Calu3 (cell line): Measurements from ENCODE around the gene ALKBH1. TPM values are rescaled to one million over a fixed set of nuclear protein-coding genes. Genes with fewer than 3 reads are reported as not detected.
"Not testable (repeated sequence)": the region's sequence is repeated elsewhere in the genome, so short reads cannot be mapped to it uniquely, and the experiment has no call there.

Source experiments
- Bru-seq: library from RNA; stranded (reverse); fragments of 400-500 nt; gene quantifications from one replicate; lab custom pipeline; 2021; lab: Mats Ljungman, UMichigan
- BruChase-seq, 2 experiments: library from RNA; stranded (reverse); fragments of 400-500 nt; gene quantifications; one replicate each; lab custom pipeline; 2021; lab: Mats Ljungman, UMichigan
- BruUV-seq: library from RNA; stranded (reverse); fragments of 400-500 nt; replicated peaks from 2 replicates; lab custom pipeline; 2021; lab: Mats Ljungman, UMichigan
- CTCF ChIA-PET: fragments of 300-600 bp; sonication (Branson Sonifier 250); formaldehyde crosslinking; loops from one replicate; lab custom pipeline; 2022; ENCODE audit warnings: antibody characterized with exemption; lab: Charles Lee
- DNase-seq: peaks from one replicate; pipeline ENCODE4 v3.0.0; 2022
- H3K27ac Mint-ChIP-seq: one replicate; pipeline ENCODE4 v1.8.0; 2022; ENCODE audit warnings: mixed read lengths; ENCODE audit not compliant: unreplicated experiment
- H3K27me3 Mint-ChIP-seq: one replicate; pipeline ENCODE4 v1.8.0; 2022; ENCODE audit warnings: mixed read lengths; ENCODE audit not compliant: unreplicated experiment
- H3K36me3 Mint-ChIP-seq: one replicate; pipeline ENCODE4 v1.8.0; 2022; ENCODE audit warnings: mild to moderate bottlenecking, moderate library complexity, mixed read lengths; ENCODE audit not compliant: insufficient read depth, unreplicated experiment
- H3K4me1 Mint-ChIP-seq: one replicate; pipeline ENCODE4 v1.8.0; 2022; ENCODE audit warnings: mild to moderate bottlenecking, low read depth, mixed read lengths; ENCODE audit not compliant: unreplicated experiment
- H3K4me3 Mint-ChIP-seq: one replicate; pipeline ENCODE4 v1.8.0; 2022; ENCODE audit warnings: mild to moderate bottlenecking, low read depth, moderate library complexity, mixed read lengths; ENCODE audit not compliant: unreplicated experiment
- H3K9me3 Mint-ChIP-seq: one replicate; pipeline ENCODE4 v1.8.0; 2022; ENCODE audit warnings: low read depth, mixed read lengths; ENCODE audit not compliant: unreplicated experiment
- intact Hi-C: fragments of 100-400 bp; cut with micrococcal nuclease; formaldehyde crosslinking; loops from one replicate; pipeline ENCODE4 v1.10.0; 2022; ENCODE audit not compliant: unreplicated experiment
- long read RNA-seq: library from polyadenylated mRNA; stranded (forward); transcript quantifications from one replicate; pipeline ENCODE4 v2.0.0, GENCODE V29; 2022
- total RNA-seq: library from RNA; stranded (reverse); gene quantifications from 2 replicates; pipeline ENCODE4 v1.2.3, GENCODE V29; 2022
- TF ChIP-seq, protein P1 (sequence below): fragments of 200-600 bp; IDR thresholded peaks from one replicate; pipeline ENCODE4 v1.8.0; 2022; ENCODE audit warnings: antibody characterized with exemption; ENCODE audit not compliant: unreplicated experiment

Gene ALKBH1
- total RNA-seq: 12.8 and 16.7 TPM in 2 replicates
- percentile 77 among the genes with signal in this experiment for Bru-seq, nascent RNA
- percentile 63 among the genes with signal in this experiment for BruChase-seq, experiment 1, labeled RNA remaining after a 6-hour chase
- BruChase-seq, experiment 2, labeled RNA remaining after a 2-hour chase: percentile 63 among the genes with signal in this experiment
- long read RNA-seq, transcript ALKBH1-201 (6 exons, 2,594 nt): major isoform, 16 of 20 reads
- long read RNA-seq, partial matches to known transcripts: 0 of 20 reads
- long read RNA-seq, other reads (novel, unspliced or antisense): 2 of 20 reads

- H3K27me3 Mint-ChIP-seq: no peaks in the 10 kb centered on the region
- intact Hi-C loops: loop anchor here (2.0 to 5.0 kb wide), 3 partner anchors 51 to 249 kb away; partner anchors contain the start of gene AHSA1
- no peaks in the 10 kb centered on the region for H3K9me3 Mint-ChIP-seq
- DNase-seq: peak; percentile 85
- CTCF ChIA-PET: no interaction called here
- peak within 1 kb of the TSS; percentile 85 for H3K27ac Mint-ChIP-seq
- BruUV-seq: no TSS peak
- TF ChIP-seq, protein P1, sequence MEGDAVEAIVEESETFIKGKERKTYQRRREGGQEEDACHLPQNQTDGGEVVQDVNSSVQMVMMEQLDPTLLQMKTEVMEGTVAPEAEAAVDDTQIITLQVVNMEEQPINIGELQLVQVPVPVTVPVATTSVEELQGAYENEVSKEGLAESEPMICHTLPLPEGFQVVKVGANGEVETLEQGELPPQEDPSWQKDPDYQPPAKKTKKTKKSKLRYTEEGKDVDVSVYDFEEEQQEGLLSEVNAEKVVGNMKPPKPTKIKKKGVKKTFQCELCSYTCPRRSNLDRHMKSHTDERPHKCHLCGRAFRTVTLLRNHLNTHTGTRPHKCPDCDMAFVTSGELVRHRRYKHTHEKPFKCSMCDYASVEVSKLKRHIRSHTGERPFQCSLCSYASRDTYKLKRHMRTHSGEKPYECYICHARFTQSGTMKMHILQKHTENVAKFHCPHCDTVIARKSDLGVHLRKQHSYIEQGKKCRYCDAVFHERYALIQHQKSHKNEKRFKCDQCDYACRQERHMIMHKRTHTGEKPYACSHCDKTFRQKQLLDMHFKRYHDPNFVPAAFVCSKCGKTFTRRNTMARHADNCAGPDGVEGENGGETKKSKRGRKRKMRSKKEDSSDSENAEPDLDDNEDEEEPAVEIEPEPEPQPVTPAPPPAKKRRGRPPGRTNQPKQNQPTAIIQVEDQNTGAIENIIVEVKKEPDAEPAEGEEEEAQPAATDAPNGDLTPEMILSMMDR: no peak
- peaks cover 33% of the 10 kb centered on the region for H3K36me3 Mint-ChIP-seq
- peaks cover 19% of the 10 kb centered on the region for H3K4me1 Mint-ChIP-seq
- H3K4me3 Mint-ChIP-seq: peak within 1 kb of the TSS; percentile 91
These were observed at the start of gene ALKBH1, which contains the start of gene SLIRP for GRCh38 chr14:77707724-77708408. Gene ALKBH1 (minus strand): TSS chr14:77708023. CDS start chr14:77708004, 19 bp downstream. Gene SLIRP (plus strand): TSS chr14:77708103. CDS start chr14:77708112, 9 bp downstream.

GRCh38 chr14:77752799-77753516 is 45.1 kb upstream of the ALKBH1 start:
- TF ChIP-seq, protein P1: no peak
- no peaks in the 10 kb centered on the region for H3K9me3 Mint-ChIP-seq
- intact Hi-C loops: no loop called here
- CTCF ChIA-PET: interaction anchor here (0.7 kb wide), 1 partner anchor 11 kb away, joined by 3 read pairs; no protein-coding TSS in a partner anchor
- no peaks in the 10 kb centered on the region for H3K27me3 Mint-ChIP-seq
- no TSS peak for BruUV-seq
- no peak for DNase-seq
- no peak overlapping the region for H3K27ac Mint-ChIP-seq
- H3K4me1 Mint-ChIP-seq: peaks cover 7% of the 10 kb centered on the region
- no peak overlapping the region for H3K4me3 Mint-ChIP-seq
- peaks cover 31% of the 10 kb centered on the region for H3K36me3 Mint-ChIP-seq

DNA sequence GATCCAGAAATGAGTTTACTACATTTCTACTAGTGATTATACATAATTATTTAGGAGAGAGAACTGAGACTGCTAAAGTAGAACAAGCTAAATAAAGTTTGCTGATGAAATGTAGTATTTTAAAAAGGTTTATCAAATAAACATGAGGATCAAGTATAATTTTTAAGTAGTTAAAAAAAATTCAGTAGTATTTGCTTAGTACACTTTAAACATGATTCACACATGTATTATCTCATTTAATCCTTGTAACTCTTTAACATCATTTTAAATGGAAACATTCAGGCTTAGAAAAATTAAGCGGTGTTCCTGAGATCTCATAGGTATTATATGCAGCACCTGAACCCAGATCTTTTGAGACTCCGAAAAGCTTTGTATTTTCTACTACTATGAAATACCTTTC is 44.4 kb upstream of the ALKBH1 start:
- Mint-ChIP-seq H3K4me3 (no peak overlapping the region), H3K9me3 (no peaks in the 10 kb centered on the region), H3K36me3 (peaks cover 31% of the 10 kb centered on the region), H3K27ac (no peak overlapping the region), H3K4me1 (no peaks in the 10 kb centered on the region), H3K27me3 (no peaks in the 10 kb centered on the region)
- DNase-seq: no peak
- intact Hi-C loops: no loop called here
- TF ChIP-seq, protein P1: no peak
- CTCF ChIA-PET: interaction anchor here (0.7 kb wide), 1 partner anchor 11 kb away, joined by 3 read pairs; no protein-coding TSS in a partner anchor
- BruUV-seq: no TSS peak

DNA sequence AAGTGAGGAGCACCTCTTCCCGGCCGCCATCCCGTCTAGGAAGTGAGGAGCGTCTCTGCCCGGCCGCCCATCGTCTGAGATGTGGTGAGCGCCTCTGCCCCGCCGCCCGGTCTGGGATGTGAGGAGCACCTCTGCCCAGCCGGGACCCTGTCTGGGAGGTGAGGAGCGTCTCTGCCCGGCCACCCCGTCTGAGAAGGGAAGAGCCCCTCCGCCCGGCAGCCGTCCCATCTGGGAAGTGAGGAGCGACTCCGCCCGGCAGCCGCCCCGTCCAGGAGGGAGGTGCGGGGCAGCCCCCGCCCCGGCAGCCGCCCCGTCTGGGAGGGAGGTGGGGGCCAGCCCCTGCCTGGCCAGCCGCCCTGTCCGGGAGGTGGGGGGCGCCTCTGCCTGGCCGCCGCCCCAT is 39.6 kb upstream of the ALKBH1 start:
- H3K27ac Mint-ChIP-seq, H3K4me1 Mint-ChIP-seq, H3K4me3 Mint-ChIP-seq, intact Hi-C loops, BruUV-seq, CTCF ChIA-PET, H3K9me3 Mint-ChIP-seq, DNase-seq, H3K27me3 Mint-ChIP-seq: not testable (repeated sequence)
- peaks cover 25% of the 10 kb centered on the region for H3K36me3 Mint-ChIP-seq
